PC-9 (cell line): Measurements from ENCODE around the gene PABPN1.

Source experiments
- CTCF ChIP-seq: fragments of 200-600 bp; sonication (generic); conservative IDR thresholded peaks from 2 replicates; pipeline ENCODE4 v1.6.1; 2017; ENCODE audit warnings: mixed run types, antibody characterized with exemption, mild to moderate bottlenecking, moderate library complexity
- EZH2 ChIP-seq: fragments of 200-600 bp; sonication (generic); IDR thresholded peaks from 2 replicates; pipeline ENCODE4 v1.8.0; 2017; ENCODE audit warnings: antibody characterized with exemption, low read depth

DNA sequence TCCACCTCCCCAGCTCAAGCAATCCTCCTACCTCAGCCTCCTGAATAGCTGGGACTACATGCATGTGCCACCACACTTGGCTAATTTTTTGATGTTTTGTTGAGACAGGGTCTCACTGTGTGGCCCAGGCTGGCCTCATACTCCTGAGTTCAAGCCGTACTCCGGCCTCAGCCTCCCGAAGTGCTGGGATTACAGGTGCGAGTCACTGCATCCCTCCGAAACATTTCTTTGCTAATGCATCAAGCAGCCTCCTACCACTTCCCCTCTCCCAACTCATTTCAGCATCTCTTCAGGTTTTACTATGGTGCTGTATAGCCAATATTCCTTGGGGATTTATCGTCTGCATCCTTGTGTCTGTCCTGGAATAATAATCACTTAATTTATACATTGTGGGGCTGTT is 33.7 kb downstream of the PABPN1 start:
- no peak for TF ChIP-seq CTCF
- TF ChIP-seq EZH2, result no peak
